ENCODE measurements around the gene SERGEF. TPM values are rescaled to one million over a fixed set of nuclear protein-coding genes. Genes with fewer than 3 reads are reported as not detected.

Gene SERGEF
- total and polyA plus RNA-seq, 5 donors from 2014 or later: 40.4 to 81.5 (median 77.0) TPM

DNA sequence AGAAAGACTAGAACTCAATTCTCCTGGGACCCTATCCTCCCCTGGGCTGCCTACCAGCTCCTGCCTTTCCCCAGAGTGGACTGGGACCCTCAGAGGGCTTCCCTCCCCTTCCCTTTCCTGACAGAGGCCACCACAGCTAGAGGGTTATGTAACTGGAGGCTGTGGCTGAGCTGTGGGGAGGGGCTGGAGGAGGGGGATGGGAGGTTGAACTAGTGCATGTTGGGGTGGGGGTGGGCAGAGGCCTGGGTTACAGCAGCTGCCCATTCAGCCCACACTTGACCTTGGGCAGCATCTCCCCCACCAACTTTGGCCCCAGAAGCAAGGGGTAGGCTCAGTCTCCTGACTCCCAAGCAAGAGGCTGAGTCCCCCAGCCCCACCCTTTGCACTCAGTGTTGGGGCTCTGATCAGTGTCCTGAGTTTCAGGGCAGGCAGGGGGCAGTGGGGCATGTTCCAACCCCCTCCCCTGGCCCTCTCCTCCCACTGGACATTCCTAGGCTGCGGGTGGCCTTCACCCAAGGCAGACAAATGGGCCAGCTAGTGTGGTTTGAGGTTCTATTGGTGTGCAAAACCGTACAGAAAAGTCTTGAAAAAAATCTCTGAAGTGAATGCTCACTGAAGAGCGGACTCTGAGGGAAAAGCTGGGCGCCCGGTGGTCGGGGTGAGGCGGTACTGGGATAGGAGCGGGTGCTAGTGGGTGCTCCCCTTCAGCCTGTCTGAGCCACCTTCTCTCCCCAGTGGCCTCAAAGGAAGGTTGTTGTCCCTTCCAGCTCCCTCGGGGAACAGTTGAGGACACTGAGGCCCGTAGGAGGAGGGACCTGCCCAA, 274.5 kb downstream of the SERGEF start:
- Mint-ChIP-seq H3K4me1 (peaks cover 0 to 14% (median 0%) of the 10 kb centered on the region in 4 donors), H3K9me3 (peaks cover 0 to 3% (median 0%) of the 10 kb centered on the region in 7 donors), H3K27ac (no peak overlapping the region), H3K4me3 (no peak overlapping the region), H3K27me3 (peaks cover 33% of the 10 kb centered on the region), H3K36me3 (peaks cover 4% of the 10 kb centered on the region)
- no peak overlapping the region for H3K4me3 ChIP-seq (ENCODE audit: low read depth, low read length)
- no peaks in the 10 kb centered on the region for H3K4me1 ChIP-seq (ENCODE audit: control insufficient read depth, insufficient read depth, low read length, poor library complexity, severe bottlenecking)
- DNase-seq: no peak
- no peaks in the 10 kb centered on the region for H3K9me3 ChIP-seq (ENCODE audit: control insufficient read depth in 2 of 2, low read length in 2 of 2)
- no peak overlapping the region for H3K27ac ChIP-seq (ENCODE audit: insufficient read depth, low read length, poor library complexity, severe bottlenecking)
- ATAC-seq (ENCODE audit: low read depth in 2 of 2): no peak
- peaks cover 8% of the 10 kb centered on the region for H3K27me3 ChIP-seq (ENCODE audit: control insufficient read depth, insufficient read depth, low read length)
- H3K36me3 ChIP-seq (ENCODE audit: control insufficient read depth, insufficient read depth, low read length): no peaks in the 10 kb centered on the region

Other genes starting within 250 kb of the SERGEF start
- 0.74 TPM for gene TPH1, start 33.2 kb upstream of the SERGEF start, total RNA-seq
- under 1 TPM in 1 of 4 donors, not detected in 3; 0.26 TPM for gene TPH1, start 33.2 kb upstream of the SERGEF start, polyA plus RNA-seq
- 22.5 TPM for gene SAAL1, start 93.0 kb upstream of the SERGEF start, total RNA-seq
- 10 to 100 TPM; 15.1 to 25.5 (median 18.4) TPM for gene SAAL1, start 93.0 kb upstream of the SERGEF start, polyA plus RNA-seq
- gene MRGPRX3, start 119.5 kb upstream of the SERGEF start, total RNA-seq: not detected
- not detected for gene MRGPRX3, start 119.5 kb upstream of the SERGEF start, polyA plus RNA-seq
- not detected for gene MRGPRX4, start 159.8 kb upstream of the SERGEF start, total RNA-seq
- not detected for gene MRGPRX4, start 159.8 kb upstream of the SERGEF start, polyA plus RNA-seq
- gene SAA4, start 223.8 kb upstream of the SERGEF start, total RNA-seq: not detected
- not detected for gene SAA4, start 223.8 kb upstream of the SERGEF start, polyA plus RNA-seq
- 0.62 TPM for gene SAA2, start 235.6 kb upstream of the SERGEF start, total RNA-seq
- gene SAA2, start 235.6 kb upstream of the SERGEF start, polyA plus RNA-seq: under 1 TPM in 1 of 4 donors, not detected in 3; 0.20 TPM